NOMO-1 treated with dmso at 0.1 percent for 144 hours (cell line): ENCODE results near the gene DQX1.

Experiments
- DNase-seq: peaks from one replicate; lab custom pipeline; 2025; ENCODE audit not compliant: unreplicated experiment; lab: John Stamatoyannopoulos, UW

DQX1 gene

GRCh38 chr2:74554820-74555531 lies 28.9 kb upstream of the DQX1 start:
- DNase-seq, result peak; percentile 72

GRCh38 chr2:74553892-74554819 lies 28.1 kb upstream of the DQX1 start, which contains the start of the genes DOK1 and LOXL3:
Gene DOK1 (plus strand): TSS chr2:74554720. CDS start chr2:74554755, 35 bp downstream.
Gene LOXL3 (minus strand): TSS chr2:74553942. CDS start chr2:74552634, 1,308 bp downstream.
- DNase-seq, result peak; percentile 75

- no peak for DNase-seq
Measured at GRCh38 chr2:74552914-74553811, 27.1 kb upstream of the DQX1 start.

GRCh38 chr2:74551942-74552913 lies 26.2 kb upstream of the DQX1 start:
- DNase-seq, result no peak

GRCh38 chr2:74551530-74551929 lies 25.5 kb upstream of the DQX1 start:
- no peak for DNase-seq

GRCh38 chr2:74550231-74550630 lies 24.2 kb upstream of the DQX1 start:
- DNase-seq, result no peak

- DNase-seq, result peak; percentile 16
Measured at GRCh38 chr2:74548900-74549826, 23.1 kb upstream of the DQX1 start.

- DNase-seq, result no peak
Measured at GRCh38 chr2:74548285-74548899, 22.4 kb upstream of the DQX1 start.

GRCh38 chr2:74546004-74546403 lies 20.0 kb upstream of the DQX1 start:
- DNase-seq, result no peak

- DNase-seq, result no peak
Measured at GRCh38 chr2:74544634-74545033, 18.6 kb upstream of the DQX1 start.

GRCh38 chr2:74542978-74543377 lies 16.9 kb upstream of the DQX1 start:
- no peak for DNase-seq

- DNase-seq, result no peak
Measured at GRCh38 chr2:74540291-74540690, 14.3 kb upstream of the DQX1 start.

- DNase-seq, result no peak
Measured at GRCh38 chr2:74538881-74539339, 12.9 kb upstream of the DQX1 start.

- no peak for DNase-seq
Measured at GRCh38 chr2:74537140-74537539, 11.1 kb upstream of the DQX1 start.

GRCh38 chr2:74536166-74536950 lies 10.3 kb upstream of the DQX1 start:
- DNase-seq, result no peak

GRCh38 chr2:74535440-74535965 lies 9.5 kb upstream of the DQX1 start:
- no peak for DNase-seq

- no peak for DNase-seq
Measured at GRCh38 chr2:74534411-74534810, 8.4 kb upstream of the DQX1 start.
